ENCODE measurements around the gene MYBPHL.
"Not testable (repeated sequence)": the region's sequence is repeated elsewhere in the genome, so short reads cannot be mapped to it uniquely, and the experiment has no call there.

Gene MYBPHL

DNA sequence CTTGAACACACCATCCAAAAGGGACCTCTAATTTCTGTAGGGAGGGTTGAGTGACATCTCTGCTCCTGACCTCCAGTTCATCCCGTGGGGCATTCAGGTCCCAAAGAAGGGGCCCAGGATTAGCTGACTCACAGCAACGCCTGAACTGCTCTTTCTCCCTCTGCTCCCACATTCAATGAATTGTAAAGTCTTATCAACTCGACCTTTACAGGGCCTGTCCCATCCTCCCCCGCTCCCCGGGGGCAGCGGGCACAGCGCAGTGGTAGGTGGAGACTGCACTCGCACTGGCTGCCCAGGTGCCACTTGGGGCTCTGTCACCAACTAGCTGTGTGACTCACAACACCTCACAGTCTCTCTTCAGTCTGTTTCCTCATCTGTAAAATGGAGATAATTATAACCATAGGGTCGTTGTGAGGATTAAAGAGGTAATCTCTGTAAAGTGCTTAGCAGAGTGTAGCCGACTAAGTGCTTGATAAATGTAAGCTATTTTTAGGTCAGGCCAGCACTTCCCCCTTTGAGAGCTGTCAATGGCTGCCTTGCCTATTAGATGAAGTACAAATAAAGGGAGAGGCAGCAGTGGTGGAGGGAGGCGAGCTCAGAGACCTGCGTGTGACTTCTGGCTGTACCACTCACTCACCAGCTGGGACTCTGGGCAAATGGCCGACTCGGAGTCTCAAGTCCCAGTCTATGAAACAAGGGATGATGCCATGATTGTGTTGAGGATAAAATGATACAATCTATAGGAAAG, 637 bp upstream of the MYBPHL start:
- no peak for DNase-seq (ENCODE audit: low read depth in 2 of 2)

DNA sequence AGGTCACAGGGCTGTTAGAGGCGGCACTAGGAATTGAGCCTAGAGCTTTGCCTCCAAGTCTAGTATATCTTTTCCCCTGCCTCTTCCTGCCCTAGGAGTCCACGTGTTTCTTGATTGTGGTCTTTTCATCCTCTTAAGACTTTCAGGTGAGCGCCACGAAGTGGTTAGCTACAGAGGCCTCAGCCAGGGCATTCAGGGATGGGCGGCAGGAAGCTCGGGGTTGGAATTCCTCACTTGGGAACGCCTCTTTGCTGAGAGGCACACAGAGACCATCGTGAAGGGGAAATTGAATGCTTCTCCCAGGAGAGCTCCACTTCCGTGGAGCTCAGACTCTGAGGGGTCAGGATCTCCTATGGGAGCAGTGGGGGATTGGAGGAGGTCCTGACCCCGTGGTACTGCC, 820 bp downstream of the MYBPHL start:
- not testable (repeated sequence) for DNase-seq (ENCODE audit: low read depth in 2 of 2)

DNA sequence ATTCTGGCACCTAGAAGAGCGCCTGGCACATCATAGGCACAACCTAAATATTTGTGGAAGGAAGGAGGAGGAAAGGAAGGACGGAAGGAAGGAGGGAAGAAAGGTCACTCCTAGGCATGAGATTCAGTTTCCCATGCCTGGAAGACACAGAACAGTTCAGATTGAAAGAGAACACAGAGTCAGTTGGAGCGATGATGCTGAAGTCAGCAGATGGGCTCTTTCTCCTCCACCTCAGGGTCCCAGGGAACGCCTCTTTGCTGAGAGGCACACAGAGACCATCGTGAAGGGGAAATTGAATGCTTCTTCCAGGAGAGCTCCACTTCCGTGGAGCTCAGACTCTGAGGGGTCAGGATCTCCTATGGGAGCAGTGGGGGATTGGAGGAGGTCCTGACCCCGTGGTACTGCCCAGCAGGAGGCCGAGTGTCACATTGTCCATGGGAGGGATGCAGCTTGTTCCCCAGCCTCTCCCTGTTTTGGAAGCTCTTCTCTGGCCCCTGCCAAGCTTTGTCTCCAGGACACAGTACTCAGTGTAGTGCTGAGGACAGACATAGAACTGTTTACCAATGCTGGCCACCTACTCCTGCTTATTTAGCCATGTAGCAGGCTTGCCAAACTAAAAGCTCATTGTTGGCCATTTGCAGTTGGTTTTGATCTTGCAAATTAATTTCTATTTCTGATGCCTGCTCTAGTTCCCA, 2.4 kb downstream of the MYBPHL start:
- no peak for DNase-seq (ENCODE audit: low read depth in 2 of 2)

DNA sequence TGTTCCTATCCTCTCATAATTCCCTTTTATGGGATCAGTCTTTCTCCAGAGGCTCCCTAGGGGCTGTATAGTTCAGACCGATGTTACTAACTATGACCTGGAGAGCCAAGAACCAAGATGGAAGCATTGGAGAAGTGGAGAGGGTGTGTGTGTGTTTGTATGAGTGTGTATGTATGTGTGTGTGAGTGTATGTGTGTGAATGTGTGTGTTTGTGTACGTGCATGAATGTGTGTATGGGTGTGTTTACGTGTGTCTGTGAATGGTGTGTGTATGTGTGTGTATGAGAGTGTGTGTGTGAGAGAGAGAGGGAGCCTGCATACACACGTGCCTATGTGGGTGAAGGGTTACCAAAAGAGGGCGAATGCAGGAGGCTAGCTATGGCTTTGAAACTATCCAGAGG, 4.9 kb downstream of the MYBPHL start:
- no peak for DNase-seq (ENCODE audit: low read depth in 2 of 2)

DNA sequence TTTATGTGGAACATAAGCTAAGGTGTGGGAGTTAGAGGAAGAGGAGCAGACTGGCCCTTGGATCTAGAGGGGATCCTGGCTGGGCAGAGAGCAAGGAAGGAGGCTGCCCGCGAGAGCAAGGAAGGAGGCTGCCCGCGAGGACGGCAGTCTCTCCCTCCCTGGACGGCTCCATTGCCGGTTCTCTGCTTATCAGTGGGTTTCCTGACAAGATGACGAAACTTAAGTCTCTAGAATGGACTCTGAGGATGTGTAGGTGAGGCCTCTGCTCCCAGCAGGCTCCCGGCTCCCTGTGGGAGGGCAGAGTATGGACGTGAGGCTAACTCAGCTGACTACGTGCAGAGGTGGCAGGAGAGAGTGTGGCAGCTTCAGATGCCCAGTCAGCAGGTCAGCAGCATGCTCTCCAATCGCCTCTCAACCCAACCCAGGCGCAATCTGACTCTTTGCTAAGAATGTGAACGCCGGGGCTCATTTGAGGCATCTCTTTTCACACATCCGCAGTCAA, 6.1 kb downstream of the MYBPHL start:
- DNase-seq (ENCODE audit: low read depth in 2 of 2) = no peak

DNA sequence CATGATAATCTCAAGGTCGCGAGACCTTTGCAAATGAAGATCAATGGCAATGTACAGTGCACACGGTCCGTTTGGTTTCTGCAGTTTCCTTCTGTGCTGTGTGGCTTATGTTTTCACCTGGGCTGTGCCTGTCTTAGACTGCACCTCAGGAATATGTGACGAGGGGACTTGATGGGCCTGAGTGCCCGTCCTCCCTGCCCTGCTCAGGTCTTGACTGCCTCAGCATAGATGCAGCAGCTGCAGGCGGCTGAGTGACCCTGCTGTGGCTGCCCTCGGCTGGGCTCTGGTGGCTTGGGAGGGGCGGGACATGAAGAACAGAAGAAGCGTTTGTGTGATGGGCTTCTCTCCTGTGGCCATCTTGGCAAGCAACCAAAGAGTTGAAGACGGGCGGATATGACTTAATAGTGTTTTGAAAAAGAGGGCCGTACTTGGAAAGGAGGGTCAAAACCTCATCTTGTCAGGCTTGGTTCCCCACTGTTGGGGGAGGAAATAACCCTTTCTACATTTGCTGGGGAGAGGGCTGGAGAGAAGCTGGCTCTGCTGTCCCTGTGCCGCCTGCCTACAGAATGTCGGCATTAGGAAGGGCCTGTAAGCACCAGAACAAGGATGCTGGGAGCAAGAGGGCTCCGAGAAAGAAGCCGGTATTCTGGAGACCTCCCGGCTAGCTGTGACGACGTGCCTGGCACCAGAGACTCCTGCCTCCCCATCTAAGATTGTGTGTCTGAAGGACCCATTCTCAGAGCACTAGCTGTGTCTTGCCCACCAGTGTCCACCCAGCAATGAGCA, 7.1 kb downstream of the MYBPHL start:
- DNase-seq (ENCODE audit: low read depth in 2 of 2) = no peak

DNA sequence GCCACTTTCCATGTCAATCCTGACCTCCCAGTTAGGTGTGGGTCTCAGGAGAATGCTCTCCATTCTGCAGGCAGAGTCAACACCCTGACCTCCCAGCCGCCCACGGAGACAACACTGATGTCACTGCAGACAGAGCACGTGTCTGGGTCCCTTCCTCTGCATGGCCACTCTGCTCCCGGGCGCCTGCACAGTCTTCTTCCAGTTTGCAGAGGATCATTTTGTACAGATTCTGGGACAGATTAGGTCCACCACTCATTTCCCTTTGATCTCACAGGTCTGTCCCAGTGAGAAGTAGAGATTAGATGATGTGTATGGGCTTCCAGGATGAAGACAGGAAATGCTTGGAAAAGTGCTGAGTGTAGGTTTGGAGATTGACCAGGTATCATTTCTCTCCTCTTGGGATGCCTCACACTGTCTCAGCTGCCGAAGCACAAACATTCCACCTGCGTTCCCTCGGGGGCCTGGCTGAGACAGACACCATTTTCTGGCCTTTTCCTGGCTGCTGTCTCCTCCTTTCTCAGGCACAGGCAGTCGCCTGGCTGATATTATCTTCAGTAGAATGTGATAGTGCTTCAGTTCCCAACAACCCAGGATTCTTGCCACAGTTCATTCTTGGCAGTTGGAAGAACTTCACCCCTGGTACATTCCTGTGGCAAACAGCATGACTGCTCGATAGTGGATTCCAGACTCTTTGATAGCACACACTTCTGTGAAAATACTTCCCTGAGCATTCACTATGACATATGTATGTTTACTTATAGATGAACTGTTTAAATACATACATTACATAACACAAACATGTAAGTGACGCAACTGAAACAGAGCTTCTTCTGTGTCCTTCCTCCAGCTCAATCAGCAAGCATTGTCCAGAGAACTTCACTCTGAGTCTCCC, 7.9 kb downstream of the MYBPHL start:
- peak; percentile 87 to 89 for DNase-seq (ENCODE audit: low read depth in 2 of 2)

DNA sequence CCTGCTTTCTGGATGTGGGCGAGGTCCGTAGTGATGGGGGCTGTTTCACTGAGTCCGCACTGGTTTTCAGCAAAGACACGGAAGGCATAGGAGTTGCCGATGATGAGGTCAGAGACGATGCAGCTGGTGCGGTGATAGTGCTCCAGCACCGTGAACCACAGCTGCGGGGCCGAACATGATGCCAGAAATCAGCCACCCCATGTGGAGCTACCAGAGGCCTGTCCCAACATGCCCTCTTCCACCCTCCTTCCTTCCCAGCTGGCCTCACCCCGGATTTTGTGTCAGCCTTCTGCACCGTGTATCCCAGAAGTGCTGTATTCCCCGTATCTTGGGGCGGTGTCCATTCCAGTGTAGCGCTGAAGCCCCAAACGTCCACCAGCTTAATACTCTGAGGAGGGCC, 10.0 kb downstream of the MYBPHL start:
- no peak for DNase-seq (ENCODE audit: low read depth in 2 of 2)

DNA sequence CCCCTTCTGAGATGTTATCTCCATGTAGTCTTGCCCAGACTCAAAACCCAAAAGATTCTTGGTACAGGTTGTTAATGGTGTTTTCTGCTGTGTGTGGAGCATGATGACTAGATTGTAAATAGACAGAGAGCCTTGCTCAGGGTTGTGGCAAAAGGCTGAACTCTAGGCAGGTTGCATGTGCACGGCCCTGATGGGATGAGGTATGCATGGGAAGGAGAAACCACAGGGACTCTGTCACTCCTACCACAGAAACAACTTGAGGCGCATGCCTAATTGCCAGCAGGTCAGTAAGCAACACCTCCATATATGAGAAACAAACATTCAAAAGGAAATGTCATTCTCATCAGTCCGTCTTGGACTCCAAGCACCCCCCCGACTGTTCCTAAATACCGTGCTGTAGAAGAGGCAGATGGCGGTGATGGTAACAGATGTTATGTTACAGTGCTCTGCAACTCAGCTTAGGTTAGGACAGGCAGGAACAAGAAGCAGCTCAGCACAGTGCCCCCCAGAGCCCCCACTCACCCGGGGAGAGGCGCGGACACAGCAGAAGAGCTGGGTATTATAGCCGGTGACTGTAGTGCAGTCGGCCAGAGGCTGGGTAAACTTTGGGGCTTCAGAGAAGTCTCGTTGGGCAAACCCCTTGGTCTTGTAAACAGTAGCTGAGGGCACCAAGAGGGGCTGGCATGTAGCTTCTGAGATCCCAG, 10.9 kb downstream of the MYBPHL start:
- DNase-seq (ENCODE audit: low read depth in 2 of 2) = no peak

DNA sequence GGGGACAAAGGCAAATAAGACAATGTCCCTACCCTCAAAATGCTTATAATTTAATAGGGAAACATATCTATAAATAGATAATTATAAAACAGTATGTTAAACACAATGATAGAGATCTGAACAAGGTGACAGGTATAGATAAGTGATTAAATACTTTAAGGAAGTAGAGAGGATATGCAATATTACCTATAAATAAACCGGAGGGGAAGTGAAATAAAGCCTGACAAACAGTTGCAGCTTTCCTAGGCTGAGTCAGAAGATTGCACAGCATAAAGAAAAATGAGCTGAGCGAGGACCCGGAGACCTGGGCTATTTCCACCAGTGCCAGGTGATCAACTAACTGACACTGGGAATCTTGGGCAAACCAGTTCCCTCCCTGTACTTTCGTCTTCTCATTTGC, 12.3 kb downstream of the MYBPHL start:
- no peak for DNase-seq (ENCODE audit: low read depth in 2 of 2)

DNA sequence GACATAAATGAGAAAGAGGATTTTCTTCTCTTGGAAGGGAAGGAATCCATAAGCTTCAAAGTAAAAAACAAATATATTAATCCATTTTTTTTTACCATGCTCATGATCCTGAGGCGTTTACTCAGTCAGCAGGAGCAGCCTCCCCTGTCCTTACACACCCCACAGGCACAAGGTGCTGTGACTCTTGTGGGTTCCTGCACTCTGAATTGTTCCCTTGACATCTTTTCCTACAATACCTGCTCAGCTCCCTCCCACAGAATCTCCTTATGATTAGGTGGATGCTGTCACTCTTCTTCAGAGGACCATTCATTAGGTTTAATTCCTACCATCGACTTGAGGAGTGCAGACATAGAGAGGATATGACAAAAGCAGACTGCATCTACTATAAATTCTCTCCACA, 13.8 kb downstream of the MYBPHL start:
- DNase-seq (ENCODE audit: low read depth in 2 of 2) = no peak

DNA sequence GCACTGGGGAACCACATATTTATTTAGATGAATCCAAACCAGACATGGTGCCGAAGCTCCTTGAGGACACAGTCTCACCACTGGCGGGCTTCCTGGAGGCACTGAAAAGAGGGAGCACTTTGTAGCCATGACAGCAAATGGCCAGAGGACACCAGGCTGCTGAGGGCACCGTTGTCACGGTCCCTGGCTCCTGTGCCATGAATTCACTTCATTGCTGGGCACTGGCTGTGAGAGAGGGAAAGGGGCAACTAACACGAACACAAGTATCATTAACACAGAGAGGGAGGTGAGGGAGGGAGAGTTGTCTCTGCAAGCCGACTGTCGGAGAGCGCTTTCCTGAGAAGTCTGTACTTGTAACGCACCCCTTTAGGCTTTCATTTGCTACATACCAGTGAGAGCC, 14.4 kb downstream of the MYBPHL start:
- DNase-seq (ENCODE audit: low read depth in 2 of 2) = no peak

DNA sequence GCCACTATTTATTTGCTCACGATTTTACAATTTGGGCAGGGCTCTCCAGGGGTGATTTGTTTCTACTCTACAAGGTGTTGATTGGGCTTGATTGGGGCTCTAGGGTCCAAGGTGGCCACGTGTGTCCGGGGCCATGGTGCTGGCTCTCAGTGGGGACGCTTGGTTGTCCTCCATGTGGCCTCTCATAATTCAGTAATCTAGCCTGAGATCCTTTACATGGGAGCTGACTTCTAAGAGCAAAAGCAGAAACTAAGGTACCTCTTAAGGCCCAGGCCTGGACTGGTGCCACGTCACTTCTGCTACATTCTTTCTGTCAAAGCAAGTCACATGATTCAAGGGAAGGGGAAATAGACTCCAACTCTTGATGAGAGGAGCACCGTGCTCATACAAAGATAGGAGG, 15.8 kb downstream of the MYBPHL start:
- DNase-seq (ENCODE audit: low read depth in 2 of 2) = no peak

DNA sequence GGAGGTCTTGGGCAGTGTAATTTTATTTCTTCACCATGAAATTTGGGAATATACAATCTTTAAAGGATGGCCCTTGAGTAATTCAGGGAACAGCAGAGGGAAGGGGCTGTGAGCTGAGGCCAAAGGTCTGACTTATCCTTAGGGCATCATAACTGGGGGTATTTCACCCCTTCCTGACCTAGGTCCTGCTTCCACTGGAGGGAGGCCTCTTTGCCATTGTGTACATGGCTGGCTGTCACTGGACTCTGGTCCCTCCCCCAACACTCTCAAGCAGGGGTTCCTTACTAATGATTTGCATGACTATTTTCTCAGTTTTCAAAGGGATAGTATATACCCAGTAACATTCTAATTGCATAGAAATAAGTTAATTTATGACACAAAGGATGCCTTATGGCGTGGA, 16.7 kb downstream of the MYBPHL start:
- no peak for DNase-seq (ENCODE audit: low read depth in 2 of 2)

DNA sequence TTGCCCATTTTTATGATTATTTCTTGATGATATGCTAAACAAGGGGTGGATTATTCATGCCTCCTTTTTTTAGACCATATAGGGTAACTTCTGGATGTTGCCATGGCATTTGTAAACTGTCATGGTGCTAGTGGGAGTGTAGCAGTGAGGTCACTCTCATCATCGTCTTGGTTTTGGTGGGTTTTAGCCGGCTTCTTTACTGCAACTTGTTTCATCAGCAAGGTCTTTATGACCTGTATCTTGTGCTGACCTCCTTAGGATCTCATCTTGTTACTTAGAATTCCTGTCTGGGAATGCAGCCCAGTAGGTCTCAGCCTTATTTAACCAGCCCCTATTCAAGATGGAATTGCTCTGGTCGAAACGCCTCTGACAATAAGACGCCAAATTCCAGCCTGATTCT, 20.0 kb downstream of the MYBPHL start:
- not testable (repeated sequence) for DNase-seq (ENCODE audit: low read depth in 2 of 2)

DNA sequence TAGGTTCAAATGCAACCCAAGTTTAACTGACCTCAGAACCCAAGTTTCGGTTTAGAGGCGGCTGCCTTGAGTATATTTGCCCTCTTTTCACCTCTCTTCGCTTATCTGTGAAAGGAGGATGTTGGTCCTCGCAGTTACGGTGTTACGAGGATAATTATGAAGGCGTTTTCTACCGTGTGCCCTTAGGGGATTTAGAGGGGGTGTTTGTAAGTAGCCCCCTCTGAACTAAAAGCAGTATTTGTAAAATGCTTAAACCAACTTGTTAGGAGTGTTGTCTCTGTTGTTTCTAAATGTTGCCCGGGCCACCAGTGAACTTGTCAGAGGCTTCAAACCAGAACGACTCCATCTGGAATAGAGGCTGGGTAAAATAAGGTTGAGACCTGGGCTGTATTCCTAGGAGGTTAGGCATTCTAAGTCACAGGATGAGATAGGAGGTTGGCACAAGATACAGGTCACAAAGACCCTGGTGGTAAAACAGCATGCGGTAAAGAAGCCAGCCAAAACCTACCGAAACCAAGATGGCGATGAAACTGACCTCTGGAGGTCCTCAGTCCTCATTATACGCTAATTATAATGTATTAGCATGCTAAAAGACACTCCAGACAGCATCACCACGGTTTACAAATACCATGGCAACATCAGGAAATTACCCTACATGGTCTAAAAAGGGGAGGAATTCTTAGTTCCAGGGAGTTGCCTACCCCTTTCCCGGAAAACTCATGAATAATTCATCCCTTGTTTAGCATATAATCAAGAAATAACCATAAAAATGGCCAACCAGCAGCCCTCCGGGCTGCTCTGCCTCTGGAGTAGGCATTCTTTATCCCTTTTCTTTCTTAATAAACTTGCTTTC, 22.8 kb downstream of the MYBPHL start:
- DNase-seq (ENCODE audit: low read depth in 2 of 2) = no peak

DNA sequence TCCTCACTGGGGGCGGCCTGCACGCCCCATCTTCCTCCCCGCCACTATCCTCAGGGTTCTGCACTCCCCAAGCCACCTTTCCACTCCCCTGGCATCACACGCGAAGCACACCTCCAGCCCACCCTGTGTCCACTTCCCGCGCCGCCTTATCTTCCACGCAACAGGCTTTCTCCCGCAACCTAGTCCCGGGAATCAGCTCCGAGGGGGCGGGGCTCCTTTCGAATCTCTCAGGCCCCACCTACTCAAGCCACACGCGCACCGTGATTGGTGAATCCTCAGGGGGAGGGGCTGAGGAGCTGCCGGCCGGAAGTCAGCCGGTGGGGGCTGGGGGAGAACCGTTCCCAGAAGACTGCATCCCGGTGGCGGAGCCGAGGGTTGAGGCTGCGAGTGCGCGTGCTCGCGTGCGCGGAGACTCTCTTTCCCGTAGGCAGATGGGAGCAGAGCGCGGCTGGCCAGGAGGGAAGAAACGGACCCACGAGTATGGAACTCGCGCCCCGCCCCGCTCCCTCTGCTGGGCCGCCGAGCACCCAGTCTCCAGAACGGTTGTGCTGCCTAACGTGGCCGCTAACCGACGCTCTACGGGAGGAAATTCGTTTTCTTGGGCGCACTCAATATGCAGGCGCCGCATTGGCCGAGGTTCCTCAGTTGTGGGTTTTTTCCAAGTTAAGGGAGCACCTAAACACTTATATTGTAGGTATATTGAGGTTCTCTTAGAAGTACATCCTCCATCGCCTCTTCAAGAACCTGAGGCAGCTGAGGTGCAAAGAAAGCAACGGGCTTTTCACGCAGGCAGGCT, 23.7 kb downstream of the MYBPHL start, which contains the start of gene PSRC1:
PSRC1 (minus strand) TSS at position 194 of the 796 bp plus-strand sequence.
- peak; percentile 93 to 94 for DNase-seq (ENCODE audit: low read depth in 2 of 2)

DNA sequence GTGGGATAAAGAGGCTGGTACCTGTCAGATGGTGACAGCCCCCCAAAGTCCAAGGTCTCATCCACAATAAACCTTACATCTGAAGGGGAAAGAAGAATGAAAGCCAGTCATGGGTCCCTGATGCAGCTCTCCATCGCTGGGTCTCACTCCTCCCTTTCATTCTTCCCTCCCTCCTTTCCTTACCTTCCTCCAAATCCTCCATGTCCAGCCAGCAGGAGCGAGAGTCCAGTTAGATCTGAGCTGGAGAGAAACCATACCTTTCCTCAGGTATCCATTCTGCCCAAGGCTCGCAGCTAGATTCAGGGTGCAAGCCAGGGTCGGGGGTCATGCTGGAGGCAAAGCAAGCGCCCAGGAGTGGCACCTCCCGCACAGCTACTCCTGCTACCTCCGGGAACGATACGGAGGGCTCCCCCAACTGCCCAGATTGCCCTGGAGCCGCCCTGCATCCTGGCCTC, 24.3 kb downstream of the MYBPHL start:
- no peak for DNase-seq (ENCODE audit: low read depth in 2 of 2)

Data from fibroblast of skin of left quadriceps (primary cell).